GM12872 (cell line): Measurements from ENCODE around the gene SLC19A3.

Source experiments
- CTCF ChIP-seq: IDR thresholded peaks from 3 replicates; pipeline ENCODE4 v1.5.1; 2011; ENCODE audit warnings: low read depth, mild to moderate bottlenecking, low read length, moderate library complexity; ENCODE audit not compliant: insufficient read depth

The SLC19A3 gene

GRCh38 chr2:227717687-227718567 is at the start of gene SLC19A3:
Gene SLC19A3 (minus strand): TSS chr2:227718028. CDS start chr2:227702318, 15,710 bp downstream.
- no peak for TF ChIP-seq CTCF

GRCh38 chr2:227766373-227766883 is 48.6 kb upstream of the SLC19A3 start:
- peak; percentile 82 for TF ChIP-seq CTCF

DNA sequence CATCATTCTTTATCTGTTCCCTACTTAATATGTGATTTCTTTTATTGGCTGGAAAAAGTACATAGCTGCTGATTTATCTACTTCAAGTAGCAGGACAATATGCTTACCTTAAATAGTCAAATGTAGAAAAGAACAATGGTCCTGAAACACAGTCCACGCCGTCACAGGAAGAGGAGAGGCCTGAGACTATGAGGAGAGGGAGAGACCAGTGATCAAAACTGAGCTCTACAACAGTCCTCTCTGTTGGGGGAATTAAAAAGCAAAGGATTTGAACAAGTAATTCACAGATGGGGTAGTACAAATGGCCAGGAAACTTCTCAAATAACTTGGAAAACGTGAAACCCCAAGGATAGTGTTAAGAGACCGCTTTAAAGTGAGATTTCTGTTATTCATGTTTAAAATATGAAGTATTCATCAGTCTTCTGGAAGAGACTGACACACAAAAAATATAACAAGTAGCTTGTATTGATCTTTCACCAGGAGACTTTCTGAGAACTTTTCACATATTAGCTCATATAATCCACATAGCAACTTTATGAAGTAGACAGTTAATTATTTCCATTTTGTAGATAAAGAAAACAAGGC is 48.1 kb upstream of the SLC19A3 start:
- TF ChIP-seq CTCF, result no peak

- no peak for TF ChIP-seq CTCF
Observed at GRCh38 chr2:227761740-227762476, 44.1 kb upstream of the SLC19A3 start.

GRCh38 chr2:227759411-227760118 is 41.7 kb upstream of the SLC19A3 start:
- no peak for TF ChIP-seq CTCF

GRCh38 chr2:227748079-227748478 is 30.3 kb upstream of the SLC19A3 start:
- peak; percentile 44; the same call in 2 of the 3 replicates for TF ChIP-seq CTCF
